H9 (cell line): ENCODE results near the gene DOCK2. TPM values are rescaled to one million over a fixed set of nuclear protein-coding genes. Genes with fewer than 3 reads are reported as not detected.

Experiments used
- DNase-seq: peaks from one replicate; pipeline ENCODE4 v3.0.0-alpha.2; 2017
- H2AFZ ChIP-seq: one replicate; pipeline ENCODE4 v1.6.1; 2013; ENCODE audit warnings: mild to moderate bottlenecking, low read length, control low read depth, moderate library complexity
- H2AK5ac ChIP-seq: 2 replicates; pipeline ENCODE4 v1.6.1; 2013; ENCODE audit warnings: low read length, control low read depth, mixed read lengths; ENCODE audit not compliant: insufficient read length
- H2BK120ac ChIP-seq: one replicate; pipeline ENCODE4 v1.6.1; 2013; ENCODE audit warnings: low read depth, mild to moderate bottlenecking, low read length, control low read depth, inconsistent platforms; ENCODE audit not compliant: poor library complexity, severe bottlenecking
- H2BK12ac ChIP-seq: 2 replicates; pipeline ENCODE4 v1.6.1; 2013; ENCODE audit warnings: low read length, control low read depth, mixed read lengths, low read depth; ENCODE audit not compliant: insufficient read length
- H2BK15ac ChIP-seq: 2 replicates; pipeline ENCODE4 v1.6.1; 2013; ENCODE audit warnings: low read depth, low read length, control low read depth
- H2BK20ac ChIP-seq: one replicate; pipeline ENCODE4 v1.6.1; 2013; ENCODE audit warnings: low read depth, mild to moderate bottlenecking, low read length, control low read depth, inconsistent platforms; ENCODE audit not compliant: poor library complexity, severe bottlenecking
- H2BK5ac ChIP-seq: 2 replicates; pipeline ENCODE4 v1.6.1; 2013; ENCODE audit warnings: low read length, control low read depth, mixed read lengths; ENCODE audit not compliant: insufficient read length
- H3K14ac ChIP-seq: 2 replicates; pipeline ENCODE4 v1.6.1; 2013; ENCODE audit warnings: low read length, control low read depth; ENCODE audit not compliant: insufficient read depth
- H3K18ac ChIP-seq: 2 replicates; pipeline ENCODE4 v1.6.1; 2013; ENCODE audit warnings: low read depth, mild to moderate bottlenecking, mixed read lengths, low read length, control low read depth; ENCODE audit not compliant: insufficient read length
- H3K23ac ChIP-seq: 2 replicates; pipeline ENCODE4 v1.6.1; 2013; ENCODE audit warnings: low read length, control low read depth, mixed read lengths, low read depth; ENCODE audit not compliant: insufficient read length
- H3K23me2 ChIP-seq: 2 replicates; pipeline ENCODE4 v1.6.1; 2013; ENCODE audit warnings: low read depth, mild to moderate bottlenecking, mixed read lengths, low read length, control low read depth; ENCODE audit not compliant: insufficient read length, poor library complexity, severe bottlenecking
- H3K27ac ChIP-seq: 2 replicates; pipeline ENCODE4 v1.5.1; 2013; ENCODE audit warnings: low read length, control low read depth, mixed read lengths, low read depth; ENCODE audit not compliant: insufficient read length
- H3K27me3 ChIP-seq: 2 replicates; pipeline ENCODE4 v1.6.1; 2013; ENCODE audit warnings: low read length, control low read depth, inconsistent platforms; ENCODE audit not compliant: insufficient read depth
- H3K4ac ChIP-seq: 2 replicates; pipeline ENCODE4 v1.6.1; 2013; ENCODE audit warnings: low read depth, mild to moderate bottlenecking, control low read depth, inconsistent platforms, low read length, moderate library complexity
- H3K4me1 ChIP-seq: 2 replicates; pipeline ENCODE4 v1.6.1; 2013; ENCODE audit warnings: low read length, control low read depth, inconsistent platforms; ENCODE audit not compliant: insufficient read depth
- H3K4me2 ChIP-seq: 2 replicates; pipeline ENCODE4 v1.6.1; 2013; ENCODE audit warnings: low read length, control low read depth, mixed read lengths; ENCODE audit not compliant: insufficient read length, insufficient read depth
- H3K56ac ChIP-seq: 2 replicates; pipeline ENCODE4 v1.6.1; 2013; ENCODE audit warnings: low read depth, mild to moderate bottlenecking, mixed read lengths, low read length, control low read depth; ENCODE audit not compliant: insufficient read length
- H3K79me1 ChIP-seq: 2 replicates; pipeline ENCODE4 v1.6.1; 2013; ENCODE audit warnings: low read depth, mild to moderate bottlenecking, moderate library complexity, low read length, control low read depth, inconsistent platforms; ENCODE audit not compliant: insufficient read depth, poor library complexity, severe bottlenecking
- H3K79me2 ChIP-seq: 2 replicates; pipeline ENCODE4 v1.6.1; 2013; ENCODE audit warnings: low read length, control low read depth, inconsistent platforms; ENCODE audit not compliant: insufficient read depth
- H3K9ac ChIP-seq: 2 replicates; pipeline ENCODE4 v1.6.1; 2013; ENCODE audit warnings: low read length, control low read depth, mixed read lengths; ENCODE audit not compliant: insufficient read length; ENCODE audit errors: extremely low read depth
- H3K9me3 ChIP-seq: one replicate; pipeline ENCODE4 v1.6.1; 2013; ENCODE audit warnings: low read depth, low read length, inconsistent platforms; ENCODE audit not compliant: control insufficient read depth
- H3T11ph ChIP-seq: one replicate; pipeline ENCODE4 v1.6.1; 2013; ENCODE audit warnings: mild to moderate bottlenecking, low read length, control low read depth, inconsistent platforms
- H4K20me1 ChIP-seq: one replicate; pipeline ENCODE4 v1.6.1; 2013; ENCODE audit not compliant: control insufficient read depth, insufficient read length, insufficient read depth
- H4K5ac ChIP-seq: 2 replicates; pipeline ENCODE4 v1.6.1; 2013; ENCODE audit warnings: low read depth, mild to moderate bottlenecking, mixed read lengths, low read length, control low read depth; ENCODE audit not compliant: insufficient read length
- H4K8ac ChIP-seq: replicated peaks from 2 replicates; pipeline ENCODE4 v1.6.1; 2013; ENCODE audit warnings: low read length, control low read depth, mixed read lengths, low read depth; ENCODE audit not compliant: insufficient read length
- H4K91ac ChIP-seq: 2 replicates; pipeline ENCODE4 v1.6.1; 2013; ENCODE audit warnings: low read depth, mild to moderate bottlenecking, moderate library complexity, mixed read lengths, low read length, control low read depth; ENCODE audit not compliant: insufficient read length
- H3K27ac Mint-ChIP-seq, 3 experiments: 2 replicates in 2 of 3; 3 replicates in 1 of 3; pipeline ENCODE4 v1.8.0; 2020 to 2021; ENCODE audit warnings: mixed read lengths in 3 of 3, mild to moderate bottlenecking in 1 of 3, moderate library complexity in 1 of 3
- H3K27me3 Mint-ChIP-seq: 2 replicates; pipeline ENCODE4 v1.8.0; 2021; ENCODE audit warnings: low read depth, mild to moderate bottlenecking, moderate library complexity, mixed read lengths
- H3K36me3 Mint-ChIP-seq, 3 experiments: 2 replicates in 2 of 3; 3 replicates in 1 of 3; pipeline ENCODE4 v1.8.0; 2020 to 2021; ENCODE audit warnings: low read depth in 3 of 3, mixed read lengths in 3 of 3; ENCODE audit not compliant: insufficient read depth in 1 of 3
- H3K4me1 Mint-ChIP-seq, 2 experiments: 2 replicates each; pipeline ENCODE4 v1.8.0; 2020; ENCODE audit warnings: mixed read lengths in 2 of 2
- H3K4me3 Mint-ChIP-seq, 2 experiments: 2 replicates in 1 of 2; 3 replicates in 1 of 2; pipeline ENCODE4 v1.8.0; 2020 to 2021; ENCODE audit warnings: mild to moderate bottlenecking in 2 of 2, mixed read lengths in 2 of 2, moderate library complexity in 1 of 2
- H3K9me3 Mint-ChIP-seq, 2 experiments: 2 replicates in 1 of 2; 3 replicates in 1 of 2; pipeline ENCODE4 v1.8.0; 2020; ENCODE audit warnings: mild to moderate bottlenecking in 2 of 2, mixed read lengths in 2 of 2, moderate library complexity in 1 of 2
- WGBS: extraction: QIAGEN DNeasy Blood & Tissue Kit; methylation state at CpG from one replicate; pipeline ENCODE4 v1.1.7; 2013; ENCODE audit warnings: missing lambda C conversion rate, low lambda C conversion rate, mixed read lengths; ENCODE audit not compliant: insufficient read length; ENCODE audit errors: extremely low coverage; 5-methylcytosine and 5-hydroxymethylcytosine counted together
- total RNA-seq: library from RNA; stranded (reverse); gene quantifications from 2 replicates; pipeline ENCODE4 v1.2.1, GENCODE V29; 2021
- TF ChIP-seq, protein P1 (sequence below): fragments of 200-600 bp; sonication (generic); conservative IDR thresholded peaks from 3 replicates; pipeline ENCODE4 v1.8.0; 2021; ENCODE audit warnings: antibody characterized with exemption, mild to moderate bottlenecking

Gene DOCK2
- total RNA-seq, 1 experiment from 2014 or later = 7.8 TPM

DNA sequence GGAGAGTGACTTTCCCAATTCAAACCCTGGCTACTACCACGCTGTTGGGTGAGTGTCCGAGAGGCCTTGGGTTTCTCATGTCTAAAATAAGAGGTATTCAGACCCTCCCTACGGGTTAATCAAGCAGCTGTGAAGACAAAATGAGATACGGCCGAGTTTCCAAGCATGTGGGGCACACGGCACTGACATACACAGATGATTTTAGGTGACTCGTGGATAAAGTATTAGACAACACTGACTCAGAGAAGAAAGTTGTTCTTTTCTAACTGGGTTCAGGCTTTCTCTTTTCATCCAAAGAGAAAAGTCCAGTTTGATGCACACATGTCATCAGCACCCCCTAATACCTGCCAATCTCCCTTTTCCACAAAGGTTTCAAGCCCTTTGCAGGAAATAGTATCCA, 484.2 kb downstream of the DOCK2 start:
- no peak overlapping the region for H3K9ac ChIP-seq
- no peaks in the 10 kb centered on the region for H3K9me3 ChIP-seq
- H4K8ac ChIP-seq = no peak overlapping the region
- H3K4me2 ChIP-seq = no peak overlapping the region
- H3K23ac ChIP-seq = no peak overlapping the region
- Mint-ChIP-seq H3K4me1 (peaks cover 3 to 7% of the 10 kb centered on the region in 2 experiments), H3K4me3 (no peak overlapping the region), H3K27ac (no peak overlapping the region), H3K36me3 (no peaks in the 10 kb centered on the region), H3K27me3 (peaks cover 33% of the 10 kb centered on the region), H3K9me3 (peaks cover 3 to 6% of the 10 kb centered on the region in 2 experiments; a peak in 4 of 5 replicates)
- H4K5ac ChIP-seq = no peak overlapping the region
- H3K79me2 ChIP-seq = no peaks in the 10 kb centered on the region
- H3K23me2 ChIP-seq = no peaks in the 10 kb centered on the region
- H3K4me1 ChIP-seq = no peaks in the 10 kb centered on the region
- H4K20me1 ChIP-seq = no peaks in the 10 kb centered on the region
- H2BK15ac ChIP-seq = no peak overlapping the region
- H3K27me3 ChIP-seq = no peaks in the 10 kb centered on the region
- H3K27ac ChIP-seq = no peak overlapping the region
- no peak overlapping the region for H2BK120ac ChIP-seq
- no peak overlapping the region for H4K91ac ChIP-seq
- no peak overlapping the region for H2AK5ac ChIP-seq
- H3K56ac ChIP-seq = no peak overlapping the region
- no peak overlapping the region for H3T11ph ChIP-seq
- no peak overlapping the region for H2BK5ac ChIP-seq
- TF ChIP-seq, protein P1, sequence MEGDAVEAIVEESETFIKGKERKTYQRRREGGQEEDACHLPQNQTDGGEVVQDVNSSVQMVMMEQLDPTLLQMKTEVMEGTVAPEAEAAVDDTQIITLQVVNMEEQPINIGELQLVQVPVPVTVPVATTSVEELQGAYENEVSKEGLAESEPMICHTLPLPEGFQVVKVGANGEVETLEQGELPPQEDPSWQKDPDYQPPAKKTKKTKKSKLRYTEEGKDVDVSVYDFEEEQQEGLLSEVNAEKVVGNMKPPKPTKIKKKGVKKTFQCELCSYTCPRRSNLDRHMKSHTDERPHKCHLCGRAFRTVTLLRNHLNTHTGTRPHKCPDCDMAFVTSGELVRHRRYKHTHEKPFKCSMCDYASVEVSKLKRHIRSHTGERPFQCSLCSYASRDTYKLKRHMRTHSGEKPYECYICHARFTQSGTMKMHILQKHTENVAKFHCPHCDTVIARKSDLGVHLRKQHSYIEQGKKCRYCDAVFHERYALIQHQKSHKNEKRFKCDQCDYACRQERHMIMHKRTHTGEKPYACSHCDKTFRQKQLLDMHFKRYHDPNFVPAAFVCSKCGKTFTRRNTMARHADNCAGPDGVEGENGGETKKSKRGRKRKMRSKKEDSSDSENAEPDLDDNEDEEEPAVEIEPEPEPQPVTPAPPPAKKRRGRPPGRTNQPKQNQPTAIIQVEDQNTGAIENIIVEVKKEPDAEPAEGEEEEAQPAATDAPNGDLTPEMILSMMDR = no peak
- H3K79me1 ChIP-seq = no peaks in the 10 kb centered on the region
- WGBS = no CpG with 5 or more reads among the region's 7 CpGs
- DNase-seq = no peak
- no peak overlapping the region for H3K4ac ChIP-seq
- no peak overlapping the region for H3K14ac ChIP-seq
- H2AFZ ChIP-seq = no peak overlapping the region
- no peak overlapping the region for H2BK20ac ChIP-seq
- H2BK12ac ChIP-seq = no peak overlapping the region
- no peak overlapping the region for H3K18ac ChIP-seq
